GM23248 (cell line): ENCODE measurements around the gene DHX58. TPM values are rescaled to one million over a fixed set of nuclear protein-coding genes. Genes with fewer than 3 reads are reported as not detected.

Experiments
- DNase-seq: peaks from one replicate; pipeline ENCODE4 v3.0.0-alpha.2; 2015
- H2AFZ ChIP-seq: fragments of 200-600 bp; sonication (generic); 2 replicates; pipeline ENCODE4 v1.6.1; 2016; ENCODE audit warnings: antibody characterized with exemption
- H3F3A ChIP-seq: fragments of 200-600 bp; sonication (generic); 2 replicates; pipeline ENCODE4 v1.6.1; 2016; ENCODE audit warnings: mild to moderate bottlenecking, antibody characterized with exemption, mixed run types; ENCODE audit not compliant: insufficient read depth
- H3K27ac ChIP-seq: fragments of 200-600 bp; sonication (generic); 2 replicates; pipeline ENCODE4 v1.5.1; 2016; ENCODE audit warnings: mild to moderate bottlenecking
- H3K27me3 ChIP-seq: fragments of 200-600 bp; sonication (generic); replicated peaks from 2 replicates; pipeline ENCODE4 v1.6.1; 2016; ENCODE audit warnings: mild to moderate bottlenecking; ENCODE audit not compliant: insufficient read depth
- H3K36me3 ChIP-seq: fragments of 200-600 bp; sonication (generic); 2 replicates; pipeline ENCODE4 v1.6.1; 2016; ENCODE audit warnings: low read depth, mild to moderate bottlenecking
- H3K4me1 ChIP-seq: fragments of 200-600 bp; sonication (generic); 2 replicates; pipeline ENCODE4 v1.6.1; 2016; ENCODE audit warnings: mild to moderate bottlenecking; ENCODE audit not compliant: insufficient read depth
- H3K4me2 ChIP-seq: fragments of 200-600 bp; sonication (generic); one replicate; pipeline ENCODE4 v1.6.1; 2016; ENCODE audit warnings: mild to moderate bottlenecking; ENCODE audit not compliant: unreplicated experiment
- H3K4me3 ChIP-seq: fragments of 200-600 bp; sonication (generic); 2 replicates; pipeline ENCODE4 v1.5.1; 2016; ENCODE audit warnings: mild to moderate bottlenecking
- H3K79me2 ChIP-seq: fragments of 200-600 bp; sonication (generic); 2 replicates; pipeline ENCODE4 v1.6.1; 2016; ENCODE audit warnings: mild to moderate bottlenecking; ENCODE audit not compliant: insufficient read depth
- H3K9ac ChIP-seq: fragments of 200-600 bp; sonication (generic); 2 replicates; pipeline ENCODE4 v1.6.1; 2016; ENCODE audit warnings: mild to moderate bottlenecking
- H3K9me2 ChIP-seq: fragments of 200-600 bp; sonication (generic); 2 replicates; pipeline ENCODE4 v1.6.1; 2016; ENCODE audit warnings: mixed run types, mild to moderate bottlenecking, moderate library complexity; ENCODE audit not compliant: insufficient read depth
- H3K9me3 ChIP-seq: fragments of 200-600 bp; sonication (generic); one replicate; pipeline ENCODE4 v1.6.1; 2017; ENCODE audit warnings: low read depth
- H4K20me1 ChIP-seq: fragments of 200-600 bp; sonication (generic); 2 replicates; pipeline ENCODE4 v1.6.0; 2016; ENCODE audit not compliant: insufficient read depth
- EZH2 ChIP-seq: fragments of 200-600 bp; sonication (generic); IDR thresholded peaks from 2 replicates; pipeline ENCODE4 v1.6.1; 2018; ENCODE audit warnings: antibody characterized with exemption, mild to moderate bottlenecking; ENCODE audit not compliant: insufficient read depth, poor library complexity, severe bottlenecking
- EZH2phosphoT487 ChIP-seq: fragments of 200-600 bp; sonication (generic); IDR thresholded peaks from 2 replicates; pipeline ENCODE4 v1.6.1; 2018; ENCODE audit warnings: antibody characterized with exemption, moderate library complexity, mild to moderate bottlenecking, low read depth; ENCODE audit not compliant: insufficient read depth
- WGBS, 2 experiments: methylation state at CpG; one replicate each; pipeline ENCODE4 v1.1.6; 2015 to 2017; ENCODE audit warnings: low lambda C conversion rate in 2 of 2, low coverage in 1 of 2; ENCODE audit errors: missing lambda C conversion rate in 2 of 2; 5-methylcytosine and 5-hydroxymethylcytosine counted together
- in situ Hi-C: fragments of 300-500 bp; cut with MboI; formaldehyde crosslinking; loops from 2 replicates; pipeline ENCODE4 v1.15.0; 2020
- polyA plus RNA-seq: library from polyadenylated mRNA; unstranded; fragments of >200 nt; fragmentation: Nextera tagmentation; extraction: Ambion mirVana; gene quantifications from 2 replicates; pipeline ENCODE4 v1.2.1, GENCODE V29; 2016
- total RNA-seq: library from RNA; depleted of rRNA; stranded (reverse); fragments of >200 nt; shearing (Covaris generic); gene quantifications from 2 replicates; pipeline ENCODE4 v1.2.3, GENCODE V29; 2014; rRNA removed

Gene DHX58
- total RNA-seq (2.5 and 11.6 TPM in 2 replicates), polyA plus RNA-seq (1.6 and 2.0 TPM in 2 replicates)

DNA sequence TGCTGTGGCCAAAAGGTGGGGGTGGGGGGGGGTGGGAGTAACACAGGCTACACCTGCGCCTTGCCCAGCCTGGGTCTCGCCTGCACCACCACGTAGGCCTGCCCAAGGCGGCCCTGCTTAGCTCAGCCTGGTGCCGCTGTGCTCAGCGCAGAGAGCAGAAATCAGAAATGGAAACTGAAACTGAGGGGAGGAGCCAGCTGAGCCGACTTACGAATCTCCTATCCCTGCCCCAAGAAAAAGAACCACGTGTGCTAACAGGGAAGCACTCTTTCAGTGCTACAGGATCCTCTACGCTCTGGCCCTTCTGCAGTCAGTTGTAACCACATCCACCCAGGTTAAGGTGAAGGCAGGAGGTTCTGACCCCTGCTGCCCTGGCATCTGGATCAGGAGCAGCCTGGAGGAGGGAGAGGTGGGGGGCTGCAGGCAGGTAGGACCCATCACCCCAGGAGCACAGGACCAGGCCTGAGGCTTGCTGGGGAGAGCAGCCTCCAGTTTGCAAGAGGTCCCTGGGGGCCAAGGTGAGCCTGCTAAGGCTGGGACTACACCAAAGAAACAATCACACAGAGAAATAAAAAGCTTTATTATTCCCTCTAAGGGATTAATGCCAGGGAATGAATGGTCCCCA is at the start of gene DHX58:
Gene DHX58 (minus strand): TSS at position 163 of the 625 bp plus-strand sequence. CDS start 822 bp downstream, outside the sequence.
- Histone ChIP-seq H3K9me3 (no peaks in the 10 kb centered on the region), H3K4me2 (peak within 1 kb of the TSS; percentile 93), H3K36me3 (no peaks in the 10 kb centered on the region), H3K9ac (peak within 1 kb of the TSS; percentile 79), H4K20me1 (no peaks in the 10 kb centered on the region), H3K4me1 (peaks cover 10% of the 10 kb centered on the region), H3F3A (no peaks in the 10 kb centered on the region), H3K27ac (peak within 1 kb of the TSS; percentile 71), H2AFZ (peak within 1 kb of the TSS; percentile 79), H3K27me3 (no peaks in the 10 kb centered on the region), H3K9me2 (no peaks in the 10 kb centered on the region), H3K4me3 (peak within 1 kb of the TSS; percentile 73), H3K79me2 (no peaks in the 10 kb centered on the region)
- in situ Hi-C loops, result loop anchor here (10.0 kb wide), 1 partner anchor 148 kb away; the partner anchor contains the start of gene CNP
- TF ChIP-seq EZH2 (no peak), EZH2phosphoT487 (no peak)
- 1% methylated on average over 9 to 10 of the region's 10 CpGs for WGBS, 2 experiments
- DNase-seq, result peak; percentile 92

DNA sequence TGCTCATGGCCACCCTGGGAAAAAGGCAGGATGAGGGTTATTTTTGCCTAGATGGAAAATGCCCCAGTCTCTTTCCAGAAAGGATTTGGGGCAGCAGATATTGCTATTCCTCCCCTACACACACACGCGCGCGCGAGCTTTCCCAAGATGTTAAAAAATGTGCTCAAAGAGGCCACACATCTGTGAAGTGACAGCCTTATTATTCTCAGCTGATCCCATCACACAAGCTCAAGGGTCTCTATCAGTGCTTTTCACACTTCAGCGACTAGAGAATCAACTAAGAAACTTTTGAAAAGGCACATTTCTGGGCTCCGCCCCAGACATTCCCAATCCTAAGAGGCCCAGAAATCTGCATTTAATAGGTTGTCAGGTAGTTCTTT is 48.0 kb upstream of the DHX58 start:
- Histone ChIP-seq H3K9ac (no peak overlapping the region), H3K79me2 (no peaks in the 10 kb centered on the region), H3F3A (no peaks in the 10 kb centered on the region), H3K27ac (no peak overlapping the region), H2AFZ (no peak overlapping the region), H3K4me3 (no peak overlapping the region), H3K36me3 (no peaks in the 10 kb centered on the region), H4K20me1 (no peaks in the 10 kb centered on the region), H3K27me3 (no peaks in the 10 kb centered on the region), H3K9me2 (no peaks in the 10 kb centered on the region), H3K4me2 (no peak overlapping the region), H3K4me1 (no peaks in the 10 kb centered on the region), H3K9me3 (no peaks in the 10 kb centered on the region)
- WGBS, 2 experiments, result 84 to 86% methylated on average over 7 of the region's 7 CpGs
- in situ Hi-C loops, result no loop called here
- TF ChIP-seq EZH2 (no peak), EZH2phosphoT487 (no peak)
- no peak for DNase-seq

DNA sequence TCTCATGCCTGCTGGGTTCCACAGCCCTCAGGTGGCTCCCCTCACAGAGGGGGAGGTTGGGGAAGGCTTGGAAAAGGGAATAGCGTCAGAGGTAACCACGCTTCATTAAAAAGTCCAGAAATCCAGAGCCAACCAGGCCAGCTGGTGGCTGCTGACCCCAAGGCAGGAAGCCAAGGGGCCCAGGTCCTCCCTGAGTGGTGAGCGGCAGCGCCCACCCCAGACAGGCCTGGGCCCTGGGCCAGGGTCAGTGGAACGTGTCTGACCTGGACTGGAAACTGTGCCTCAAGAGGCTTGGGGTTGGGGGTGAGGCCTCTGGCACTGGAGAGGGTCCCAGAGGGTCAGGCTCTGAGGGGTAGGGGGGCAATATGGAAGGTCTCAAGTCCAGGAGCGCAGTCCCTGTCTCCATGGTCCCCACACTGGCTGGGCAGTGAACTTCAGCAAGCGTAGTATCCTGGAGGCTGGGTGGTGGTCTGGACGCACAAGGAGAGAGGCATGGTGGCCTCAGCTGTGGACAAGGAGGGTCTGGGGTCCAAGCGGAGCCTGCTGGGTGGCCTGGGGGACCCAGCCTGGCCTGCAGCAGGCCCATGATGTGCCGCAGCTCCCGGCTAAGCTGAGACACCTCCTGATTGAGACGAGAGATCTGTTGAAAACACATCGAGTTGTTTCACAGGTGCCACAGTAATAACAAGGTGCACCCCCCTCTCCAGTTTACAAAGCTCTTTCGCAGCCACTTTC is 47.4 kb upstream of the DHX58 start:
- H3K9me2 ChIP-seq, result no peaks in the 10 kb centered on the region
- H3K4me3 ChIP-seq, result no peak overlapping the region
- H3K9ac ChIP-seq, result no peak overlapping the region
- DNase-seq, result no peak
- no peak overlapping the region for H3K4me2 ChIP-seq
- H3K27me3 ChIP-seq, result no peaks in the 10 kb centered on the region
- no peak overlapping the region for H2AFZ ChIP-seq
- in situ Hi-C loops, result no loop called here
- no peaks in the 10 kb centered on the region for H4K20me1 ChIP-seq
- H3K79me2 ChIP-seq, result no peaks in the 10 kb centered on the region
- H3F3A ChIP-seq, result no peaks in the 10 kb centered on the region
- WGBS, 2 experiments, result 66 to 68% methylated on average over 13 to 14 of the region's 14 CpGs
- H3K36me3 ChIP-seq, result no peaks in the 10 kb centered on the region
- H3K27ac ChIP-seq, result no peak overlapping the region
- H3K4me1 ChIP-seq, result no peaks in the 10 kb centered on the region
- TF ChIP-seq EZH2phosphoT487 (no peak), EZH2 (no peak)
- no peaks in the 10 kb centered on the region for H3K9me3 ChIP-seq

GRCh38 chr17:42155614-42156045 is 43.1 kb upstream of the DHX58 start:
- peaks cover 42% of the 10 kb centered on the region for H3K79me2 ChIP-seq
- peak overlapping the region; percentile 78 for H3K4me3 ChIP-seq
- no peaks in the 10 kb centered on the region for H3K9me3 ChIP-seq
- no peaks in the 10 kb centered on the region for H3K9me2 ChIP-seq
- peak; percentile 65 for DNase-seq
- no peak for TF ChIP-seq EZH2
- peak overlapping the region; percentile 83 for H3K9ac ChIP-seq
- H4K20me1 ChIP-seq, result no peaks in the 10 kb centered on the region
- 22 to 24% methylated on average over 17 of the region's 17 CpGs for WGBS, 2 experiments
- H3K27ac ChIP-seq, result peak overlapping the region; percentile 41; the same call in 1 of the 2 replicates
- H3K4me2 ChIP-seq, result peak overlapping the region; percentile 70
- H3K4me1 ChIP-seq, result 0 out of 2 replicates have a peak, but pooled peaks cover 11% of the 10 kb centered on the region
- H3K27me3 ChIP-seq, result no peaks in the 10 kb centered on the region
- H2AFZ ChIP-seq, result peak overlapping the region; percentile 94
- H3F3A ChIP-seq, result no peaks in the 10 kb centered on the region
- no peaks in the 10 kb centered on the region for H3K36me3 ChIP-seq
- in situ Hi-C loops, result no loop called here
